Measurements from ENCODE around the gene NOLC1. TPM values are rescaled to one million over a fixed set of nuclear protein-coding genes. Genes with fewer than 3 reads are reported as not detected.

NOLC1 gene
- total RNA-seq, 1 donor from 2014 or later, result 48.2 TPM

DNA sequence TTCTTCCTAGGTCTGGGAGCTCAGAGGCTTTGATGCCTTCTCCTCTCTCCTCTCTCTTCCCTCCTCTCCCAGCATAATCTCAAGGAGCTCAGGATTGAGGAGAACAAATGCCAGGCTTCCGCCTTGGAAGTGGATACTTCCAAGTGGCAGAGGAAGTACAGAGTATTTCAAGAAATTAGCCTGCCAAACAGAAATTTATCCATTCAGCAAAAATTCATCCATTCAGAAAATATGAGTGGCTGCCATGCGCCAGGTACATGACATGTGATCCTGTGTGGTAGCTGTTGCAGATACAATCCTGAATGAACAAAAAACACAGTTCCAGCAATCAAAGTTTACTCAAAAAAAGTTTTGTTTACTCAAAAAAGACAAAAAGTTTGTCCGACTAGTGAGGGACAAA is 18.4 kb downstream of the NOLC1 start:
- no peak overlapping the region for H3K27ac Mint-ChIP-seq (ENCODE audit: unreplicated experiment)
- H3K9me3 Mint-ChIP-seq (ENCODE audit: unreplicated experiment), result no peaks in the 10 kb centered on the region
- H3K4me1 Mint-ChIP-seq (ENCODE audit: unreplicated experiment), result peaks cover 5% of the 10 kb centered on the region
- H3K36me3 Mint-ChIP-seq (ENCODE audit: unreplicated experiment), result no peaks in the 10 kb centered on the region
- peaks cover 3% of the 10 kb centered on the region for H3K27me3 Mint-ChIP-seq (ENCODE audit: unreplicated experiment)
- H3K4me3 Mint-ChIP-seq (ENCODE audit: unreplicated experiment), result peak overlapping the region; percentile 57
- TF ChIP-seq CTCF (IDR thresholded peaks at IDR 0.05), result no peak
- DNase-seq (ENCODE audit: extremely low spot score, unreplicated experiment), result no peak

DNA sequence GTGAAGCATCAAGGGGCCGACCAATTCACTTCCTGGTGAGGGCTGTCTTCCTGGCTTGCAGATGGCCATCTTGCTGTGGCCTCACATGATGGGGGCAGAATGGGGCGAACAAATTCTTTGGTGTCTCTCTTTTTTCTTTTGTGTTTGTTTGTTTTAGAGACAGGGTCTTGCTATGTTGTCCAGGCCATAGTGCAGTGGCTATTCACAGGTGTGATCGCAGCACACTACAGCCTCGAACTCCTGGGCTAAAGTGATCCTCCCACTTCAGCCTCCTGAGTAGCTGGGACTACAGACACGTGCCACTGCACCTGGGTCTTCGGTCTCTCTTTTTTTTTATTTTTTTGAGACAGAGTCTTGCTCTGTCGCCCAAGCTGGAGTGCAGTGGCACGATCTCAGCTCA is 20.1 kb downstream of the NOLC1 start:
- Mint-ChIP-seq H3K27me3 (ENCODE audit: unreplicated experiment) (peaks cover 3% of the 10 kb centered on the region), H3K4me1 (ENCODE audit: unreplicated experiment) (peaks cover 5% of the 10 kb centered on the region), H3K9me3 (ENCODE audit: unreplicated experiment) (no peaks in the 10 kb centered on the region), H3K27ac (ENCODE audit: unreplicated experiment) (no peak overlapping the region), H3K36me3 (ENCODE audit: unreplicated experiment) (no peaks in the 10 kb centered on the region), H3K4me3 (ENCODE audit: unreplicated experiment) (no peak overlapping the region)
- no peak for DNase-seq (ENCODE audit: extremely low spot score, unreplicated experiment)
- TF ChIP-seq CTCF (IDR thresholded peaks at IDR 0.05), result no peak

- no peaks in the 10 kb centered on the region for H3K9me3 Mint-ChIP-seq (ENCODE audit: unreplicated experiment)
- DNase-seq (ENCODE audit: extremely low spot score, unreplicated experiment), result no peak
- no peaks in the 10 kb centered on the region for H3K4me1 Mint-ChIP-seq (ENCODE audit: unreplicated experiment)
- H3K4me3 Mint-ChIP-seq (ENCODE audit: unreplicated experiment), result no peak overlapping the region
- no peak for TF ChIP-seq CTCF (IDR thresholded peaks at IDR 0.05)
- no peak overlapping the region for H3K27ac Mint-ChIP-seq (ENCODE audit: unreplicated experiment)
- H3K27me3 Mint-ChIP-seq (ENCODE audit: unreplicated experiment), result peaks cover 10% of the 10 kb centered on the region
- H3K36me3 Mint-ChIP-seq (ENCODE audit: unreplicated experiment), result no peaks in the 10 kb centered on the region
These were observed 23.2 kb downstream of the NOLC1 start for GRCh38 chr10:102175415-102175814.

GRCh38 chr10:102184606-102185005 is 32.4 kb downstream of the NOLC1 start:
- H3K27me3 Mint-ChIP-seq (ENCODE audit: unreplicated experiment), result peaks cover 31% of the 10 kb centered on the region
- H3K4me3 Mint-ChIP-seq (ENCODE audit: unreplicated experiment), result no peak overlapping the region
- DNase-seq (ENCODE audit: extremely low spot score, unreplicated experiment), result no peak
- peaks cover 3% of the 10 kb centered on the region for H3K4me1 Mint-ChIP-seq (ENCODE audit: unreplicated experiment)
- H3K27ac Mint-ChIP-seq (ENCODE audit: unreplicated experiment), result no peak overlapping the region
- no peak for TF ChIP-seq CTCF (IDR thresholded peaks at IDR 0.05)
- H3K9me3 Mint-ChIP-seq (ENCODE audit: unreplicated experiment), result no peaks in the 10 kb centered on the region
- no peaks in the 10 kb centered on the region for H3K36me3 Mint-ChIP-seq (ENCODE audit: unreplicated experiment)

GRCh38 chr10:102185272-102185671 is 33.1 kb downstream of the NOLC1 start:
- Mint-ChIP-seq H3K27ac (ENCODE audit: unreplicated experiment) (no peak overlapping the region), H3K4me3 (ENCODE audit: unreplicated experiment) (no peak overlapping the region), H3K4me1 (ENCODE audit: unreplicated experiment) (peaks cover 3% of the 10 kb centered on the region), H3K9me3 (ENCODE audit: unreplicated experiment) (no peaks in the 10 kb centered on the region), H3K27me3 (ENCODE audit: unreplicated experiment) (peaks cover 31% of the 10 kb centered on the region), H3K36me3 (ENCODE audit: unreplicated experiment) (no peaks in the 10 kb centered on the region)
- no peak for TF ChIP-seq CTCF (IDR thresholded peaks at IDR 0.05)
- no peak for DNase-seq (ENCODE audit: extremely low spot score, unreplicated experiment)

Data from osteocyte (in vitro differentiated cells).